SJSA1 (cell line): ENCODE data around the gene WAS. TPM values are rescaled to one million over a fixed set of nuclear protein-coding genes. Genes with fewer than 3 reads are reported as not detected.

Experiments used
- DNase-seq, 2 experiments: peaks; one replicate each; pipeline ENCODE4 v3.0.0-alpha.2; 2015 to 2020; ENCODE audit warnings: low spot score in 2 of 2, low read depth in 1 of 2
- H3K27ac ChIP-seq: fragments of 250-450 bp; sonication (Bioruptor Pico); 2 replicates; pipeline ENCODE4 v1.5.1; 2020; ENCODE audit warnings: mild to moderate bottlenecking, moderate library complexity
- H3K27me3 ChIP-seq: fragments of 250-450 bp; sonication (Bioruptor Pico); replicated peaks from 2 replicates; pipeline ENCODE4 v1.5.1; 2020; ENCODE audit warnings: mild to moderate bottlenecking, moderate library complexity
- H3K36me3 ChIP-seq: fragments of 250-450 bp; sonication (Bioruptor Pico); 2 replicates; pipeline ENCODE4 v1.5.1; 2020; ENCODE audit warnings: mild to moderate bottlenecking
- H3K4me1 ChIP-seq: fragments of 250-450 bp; sonication (Bioruptor Pico); replicated peaks from 2 replicates; pipeline ENCODE4 v1.6.1; 2021; ENCODE audit warnings: mild to moderate bottlenecking
- H3K4me3 ChIP-seq: fragments of 250-450 bp; sonication (Bioruptor Pico); 2 replicates; pipeline ENCODE4 v1.5.1; 2020; ENCODE audit warnings: mild to moderate bottlenecking
- H3K9me3 ChIP-seq: fragments of 250-450 bp; sonication (Bioruptor Pico); replicated peaks from 2 replicates; pipeline ENCODE4 v1.5.1; 2020; ENCODE audit warnings: mild to moderate bottlenecking
- total RNA-seq: library from RNA; depleted of rRNA; stranded (reverse); fragments of >200 nt; shearing (Covaris generic); gene quantifications from 2 replicates; pipeline ENCODE4 v1.2.3, GENCODE V29; 2014; rRNA removed

The WAS gene
- total RNA-seq, 1 experiment from 2014 or later = not detected

- peak overlapping the region; percentile 63 for H3K27ac ChIP-seq
- H3K4me1 ChIP-seq = peaks cover 6% of the 10 kb centered on the region
- no peaks in the 10 kb centered on the region for H3K9me3 ChIP-seq
- H3K36me3 ChIP-seq = no peaks in the 10 kb centered on the region
- DNase-seq = peak; percentile 86 to 91
- H3K27me3 ChIP-seq = no peaks in the 10 kb centered on the region
- H3K4me3 ChIP-seq = peak overlapping the region; percentile 49
These were observed 53.8 kb downstream of the WAS start for GRCh38 chrX:48737213-48737938.

GRCh38 chrX:48737940-48738339 is 54.3 kb downstream of the WAS start:
- H3K36me3 ChIP-seq = no peaks in the 10 kb centered on the region
- H3K9me3 ChIP-seq = no peaks in the 10 kb centered on the region
- H3K4me1 ChIP-seq = peaks cover 6% of the 10 kb centered on the region
- no peak for DNase-seq
- no peaks in the 10 kb centered on the region for H3K27me3 ChIP-seq
- H3K4me3 ChIP-seq = peak overlapping the region; percentile 49
- peak overlapping the region; percentile 63 for H3K27ac ChIP-seq

Other genes starting within 250 kb of the WAS start
- gene SLC38A5, start 213.5 kb upstream of the WAS start, total RNA-seq = 0.16 TPM in 1 of 2 replicates, not detected in the other
- gene FTSJ1, start 207.6 kb upstream of the WAS start, total RNA-seq = 67.5 and 122 TPM in 2 replicates
- 13.3 and 25.2 TPM in 2 replicates for gene PORCN, start 174.8 kb upstream of the WAS start, total RNA-seq
- gene EBP, start 162.0 kb upstream of the WAS start, total RNA-seq = 76.1 and 101 TPM in 2 replicates
- 6.5 and 24.1 TPM in 2 replicates for gene TBC1D25, start 144.1 kb upstream of the WAS start, total RNA-seq
- 228 and 314 TPM in 2 replicates for gene RBM3, start 109.3 kb upstream of the WAS start, total RNA-seq
- gene WDR13, start 86.3 kb upstream of the WAS start, total RNA-seq = 64.2 and 113 TPM in 2 replicates
- 9.4 and 17.6 TPM in 2 replicates for gene SUV39H1, start 12.9 kb downstream of the WAS start, total RNA-seq
- gene GLOD5, start 77.9 kb downstream of the WAS start, total RNA-seq = not detected in 2 replicates
- not detected in 2 replicates for gene GATA1, start 102.8 kb downstream of the WAS start, total RNA-seq
- gene HDAC6, start 118.3 kb downstream of the WAS start, total RNA-seq = 47.9 and 77.7 TPM in 2 replicates
- gene ERAS, start 142.7 kb downstream of the WAS start, total RNA-seq = not detected in 2 replicates
- gene PCSK1N, start 151.8 kb downstream of the WAS start, total RNA-seq = 2.7 and 3.2 TPM in 2 replicates
- 66.4 and 72.2 TPM in 2 replicates for gene TIMM17B, start 214.0 kb downstream of the WAS start, total RNA-seq
- 74.5 and 82.7 TPM in 2 replicates for gene PQBP1, start 214.1 kb downstream of the WAS start, total RNA-seq
- 22.7 and 32.6 TPM in 2 replicates for gene SLC35A2, start 227.8 kb downstream of the WAS start, total RNA-seq
- 8.0 and 10.8 TPM in 2 replicates for gene PIM2, start 235.2 kb downstream of the WAS start, total RNA-seq